GM12801 (cell line): ENCODE measurements around the gene NAP1L4.

ENCODE experiments used
- TF ChIP-seq, protein P1 (sequence below): IDR thresholded peaks from one replicate; pipeline ENCODE4 v1.5.1; 2011; ENCODE audit warnings: control low read depth; ENCODE audit not compliant: insufficient read length; ENCODE audit errors: extremely low read depth

Gene NAP1L4

GRCh38 chr11:2989551-2989950 is 2.6 kb downstream of the NAP1L4 start:
- TF ChIP-seq, protein P1, sequence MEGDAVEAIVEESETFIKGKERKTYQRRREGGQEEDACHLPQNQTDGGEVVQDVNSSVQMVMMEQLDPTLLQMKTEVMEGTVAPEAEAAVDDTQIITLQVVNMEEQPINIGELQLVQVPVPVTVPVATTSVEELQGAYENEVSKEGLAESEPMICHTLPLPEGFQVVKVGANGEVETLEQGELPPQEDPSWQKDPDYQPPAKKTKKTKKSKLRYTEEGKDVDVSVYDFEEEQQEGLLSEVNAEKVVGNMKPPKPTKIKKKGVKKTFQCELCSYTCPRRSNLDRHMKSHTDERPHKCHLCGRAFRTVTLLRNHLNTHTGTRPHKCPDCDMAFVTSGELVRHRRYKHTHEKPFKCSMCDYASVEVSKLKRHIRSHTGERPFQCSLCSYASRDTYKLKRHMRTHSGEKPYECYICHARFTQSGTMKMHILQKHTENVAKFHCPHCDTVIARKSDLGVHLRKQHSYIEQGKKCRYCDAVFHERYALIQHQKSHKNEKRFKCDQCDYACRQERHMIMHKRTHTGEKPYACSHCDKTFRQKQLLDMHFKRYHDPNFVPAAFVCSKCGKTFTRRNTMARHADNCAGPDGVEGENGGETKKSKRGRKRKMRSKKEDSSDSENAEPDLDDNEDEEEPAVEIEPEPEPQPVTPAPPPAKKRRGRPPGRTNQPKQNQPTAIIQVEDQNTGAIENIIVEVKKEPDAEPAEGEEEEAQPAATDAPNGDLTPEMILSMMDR = no peak

- TF ChIP-seq, protein P1 = no peak
Observed at GRCh38 chr11:2989006-2989405, 3.1 kb downstream of the NAP1L4 start.

- TF ChIP-seq, protein P1 = no peak
Observed at GRCh38 chr11:2987881-2988861, 4.0 kb downstream of the NAP1L4 start.

DNA sequence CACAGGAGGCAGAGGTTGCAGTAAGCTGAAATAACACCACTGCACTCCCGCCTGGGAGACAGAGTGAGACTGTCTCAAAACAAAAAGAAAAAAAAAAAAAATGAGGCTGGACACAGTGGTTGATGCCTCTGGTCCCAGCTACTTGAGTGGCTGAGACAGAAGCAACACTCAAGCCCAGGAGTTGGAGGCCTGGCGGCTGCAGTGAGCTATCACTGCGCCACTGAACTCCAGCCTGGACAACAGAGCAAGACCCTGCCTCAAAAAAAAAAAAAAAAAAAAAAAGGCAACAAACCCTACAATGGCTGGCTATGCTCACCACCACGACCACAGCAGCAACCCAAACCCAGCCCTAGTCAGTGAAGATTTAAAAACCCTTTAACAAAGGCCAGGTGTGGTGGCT is 8.2 kb downstream of the NAP1L4 start:
- TF ChIP-seq, protein P1 = no peak

DNA sequence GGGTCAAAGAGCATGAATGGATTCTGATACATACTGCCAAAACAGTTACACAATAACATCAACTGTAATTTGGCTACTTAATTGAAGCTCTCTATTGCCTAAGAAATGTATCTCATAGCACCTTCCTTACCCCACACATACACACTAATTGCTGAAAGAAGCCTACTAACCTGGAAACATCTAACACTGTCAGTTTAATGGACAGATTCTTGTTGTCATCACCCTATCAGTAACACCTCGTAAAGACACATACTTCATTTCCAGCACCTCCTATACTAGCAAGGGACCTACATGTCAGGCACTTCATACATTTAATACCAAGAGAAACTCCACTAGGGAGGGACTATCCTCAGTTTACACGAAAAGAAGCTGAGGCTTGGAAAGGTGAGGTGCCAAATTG is 9.9 kb downstream of the NAP1L4 start:
- TF ChIP-seq, protein P1 = no peak

DNA sequence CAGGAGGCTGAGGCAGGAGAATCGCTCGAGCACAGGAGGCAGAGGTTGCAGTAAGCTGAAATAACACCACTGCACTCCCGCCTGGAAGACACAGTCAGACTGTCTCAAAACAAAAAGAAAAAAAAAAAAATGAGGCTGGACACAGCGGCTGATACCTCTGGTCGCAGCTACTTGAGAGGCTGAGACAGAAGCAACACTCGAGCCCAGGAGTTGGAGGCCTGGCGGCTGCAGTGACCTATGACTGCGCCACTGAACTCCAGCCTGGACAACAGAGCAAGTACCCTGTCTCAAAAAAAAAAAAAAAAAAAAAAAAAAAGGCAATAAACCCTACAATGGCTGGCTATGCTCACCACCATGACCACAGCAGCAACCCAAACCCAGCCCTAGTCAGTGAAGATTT is 11.0 kb downstream of the NAP1L4 start:
- TF ChIP-seq, protein P1 = no peak

- TF ChIP-seq, protein P1 = no peak
Observed at GRCh38 chr11:2980168-2980840, 11.8 kb downstream of the NAP1L4 start.
